Skeletal muscle satellite cell (primary cell): ENCODE data around the gene LILRA1.
"Not testable (repeated sequence)": the region's sequence is repeated elsewhere in the genome, so short reads cannot be mapped to it uniquely, and the experiment has no call there.

ENCODE experiments used
- H3K27me3 ChIP-seq: 2 replicates; pipeline ENCODE4 v1.7.0; 2013; ENCODE audit warnings: low read length; ENCODE audit not compliant: control insufficient read depth, insufficient read depth
- H3K36me3 ChIP-seq: 2 replicates; pipeline ENCODE4 v1.7.0; 2013; ENCODE audit warnings: mild to moderate bottlenecking, control low read depth, low read length; ENCODE audit not compliant: insufficient read depth
- H3K4me1 ChIP-seq: 2 replicates; pipeline ENCODE4 v1.7.0; 2013; ENCODE audit warnings: low read length; ENCODE audit not compliant: control insufficient read depth, insufficient read depth
- H3K4me2 ChIP-seq: 2 replicates; pipeline ENCODE4 v1.7.0; 2013; ENCODE audit warnings: mild to moderate bottlenecking, low read length
- H3K4me3 ChIP-seq: 2 replicates; pipeline ENCODE4 v1.7.0; 2013; ENCODE audit warnings: low read length
- H3K9ac ChIP-seq: 2 replicates; pipeline ENCODE4 v1.7.0; 2013; ENCODE audit warnings: mild to moderate bottlenecking, low read depth, low read length, moderate library complexity
- H3K9me3 ChIP-seq: replicated peaks from 2 replicates; pipeline ENCODE4 v1.7.0; 2013; ENCODE audit warnings: mild to moderate bottlenecking, control low read depth, low read length

LILRA1 gene

DNA sequence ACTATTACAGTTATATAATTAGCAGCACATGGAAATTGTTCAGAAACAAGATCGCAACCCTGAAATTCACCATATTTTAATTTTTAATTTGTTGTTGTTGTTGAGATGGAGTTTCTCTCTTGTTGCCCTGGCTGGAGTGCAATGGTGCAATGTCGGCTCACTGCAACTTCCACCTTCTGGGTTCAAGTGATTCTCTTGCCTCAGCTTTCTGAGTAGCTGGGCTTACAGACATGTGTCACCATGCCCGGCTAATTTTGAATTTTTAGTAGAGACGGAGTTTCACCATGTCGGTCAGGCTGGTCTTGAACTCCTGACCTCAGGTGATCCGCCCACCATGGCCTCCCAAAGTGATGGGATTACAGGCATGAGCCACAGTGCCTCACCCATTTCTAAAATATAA lies 30.2 kb upstream of the LILRA1 start:
- H3K9me3 ChIP-seq, H3K36me3 ChIP-seq, H3K4me1 ChIP-seq, H3K4me2 ChIP-seq, H3K4me3 ChIP-seq, H3K27me3 ChIP-seq, H3K9ac ChIP-seq: not testable (repeated sequence)

DNA sequence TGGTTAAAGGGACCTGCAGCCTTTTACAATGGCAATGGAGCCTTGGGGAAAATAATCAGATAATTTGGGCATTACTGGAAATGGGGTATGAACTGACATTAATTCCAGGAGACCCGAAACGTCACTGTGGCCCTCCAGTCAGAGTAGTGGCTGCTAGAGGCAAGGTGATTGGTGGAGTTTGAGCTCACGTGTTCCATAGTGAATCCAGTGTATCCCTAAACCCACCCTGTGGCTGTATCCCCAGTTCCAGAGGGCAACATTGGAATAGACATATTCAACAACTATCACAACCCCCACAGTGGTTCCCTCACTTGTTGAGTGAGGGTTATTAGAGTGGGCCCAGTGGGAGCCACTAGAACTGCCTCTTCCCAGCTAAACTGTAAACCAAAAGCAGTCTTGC lies 23.1 kb upstream of the LILRA1 start:
- Histone ChIP-seq H3K4me3 (no peak overlapping the region), H3K4me1 (no peaks in the 10 kb centered on the region), H3K4me2 (no peak overlapping the region), H3K9me3 (peaks cover 13% of the 10 kb centered on the region), H3K9ac (no peak overlapping the region), H3K27me3 (no peaks in the 10 kb centered on the region), H3K36me3 (no peaks in the 10 kb centered on the region)

DNA sequence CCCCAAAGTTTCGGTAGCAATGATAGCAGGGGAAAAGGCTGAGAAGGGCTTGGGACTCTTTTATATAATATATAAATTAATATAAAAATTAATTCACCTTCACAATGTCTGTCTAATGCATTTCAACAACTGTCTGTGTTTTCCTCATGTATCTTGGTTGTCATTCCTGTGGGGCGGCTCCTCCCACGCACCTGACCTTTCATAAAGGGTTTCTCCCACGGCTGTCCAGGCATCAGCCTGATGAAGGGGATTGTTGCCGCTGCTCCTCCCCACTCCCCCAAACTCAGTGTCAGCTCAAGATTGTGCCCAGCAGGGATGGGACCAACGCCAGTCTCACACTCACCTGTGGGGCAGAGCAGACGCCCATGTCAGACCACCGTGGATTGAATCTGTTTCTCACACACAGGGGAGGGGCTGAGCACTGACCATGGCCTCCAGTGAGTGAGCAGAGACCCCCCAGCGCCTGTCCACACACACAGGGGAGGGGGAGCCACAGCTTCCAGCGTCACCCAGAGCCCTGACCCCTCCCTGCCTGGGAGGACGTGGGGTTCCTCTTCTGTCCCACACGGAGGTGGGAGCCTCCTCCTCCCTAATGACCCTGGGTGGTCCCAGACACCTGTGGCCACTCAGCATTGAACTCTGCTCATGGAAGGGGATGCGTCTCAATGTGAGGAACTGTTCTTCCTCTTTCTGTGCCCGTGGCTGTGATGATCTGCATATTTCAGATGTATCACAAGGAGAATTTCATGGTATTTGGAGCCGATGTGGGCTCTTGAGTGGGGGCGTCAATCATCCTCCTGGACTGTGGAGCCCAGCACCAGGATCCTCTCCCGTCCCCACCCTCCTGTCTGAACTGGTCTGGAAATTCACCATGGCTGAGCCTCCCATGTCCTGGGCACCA lies 21.5 kb upstream of the LILRA1 start:
- not testable (repeated sequence) for H3K4me2 ChIP-seq, H3K4me3 ChIP-seq, H3K4me1 ChIP-seq, H3K27me3 ChIP-seq, H3K9ac ChIP-seq, H3K36me3 ChIP-seq, H3K9me3 ChIP-seq

DNA sequence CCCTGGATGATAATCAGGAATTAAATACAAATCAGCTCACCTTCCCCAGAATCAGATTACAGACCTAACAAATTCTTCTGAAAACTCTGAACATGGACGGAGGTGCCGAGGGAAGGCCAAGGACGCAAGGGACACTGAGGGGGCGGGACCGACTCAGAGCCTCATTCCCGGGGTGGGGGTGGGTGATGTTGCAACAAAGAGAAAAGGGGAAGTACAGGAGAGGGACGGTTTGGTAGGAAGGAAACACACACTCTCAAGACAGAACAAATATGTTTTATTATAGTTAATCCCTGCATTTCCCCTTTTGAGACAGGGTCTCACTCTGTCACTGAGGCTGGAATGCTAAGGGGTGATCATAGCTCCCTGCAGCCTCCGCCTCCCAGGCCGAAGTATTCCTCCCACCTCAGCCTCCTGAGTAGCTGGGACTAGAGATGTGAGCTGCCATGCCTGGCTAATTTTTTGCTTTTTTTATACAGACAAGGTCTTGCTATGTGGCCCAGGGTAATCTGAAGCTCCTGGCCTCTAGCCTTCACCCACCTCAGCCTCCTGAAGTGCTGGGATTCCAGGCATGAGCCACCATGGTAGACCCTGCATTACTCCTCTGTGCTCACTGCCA lies 20.6 kb upstream of the LILRA1 start:
- no peak overlapping the region for H3K9ac ChIP-seq
- H3K27me3 ChIP-seq, result no peaks in the 10 kb centered on the region
- no peaks in the 10 kb centered on the region for H3K36me3 ChIP-seq
- no peak overlapping the region for H3K4me2 ChIP-seq
- peaks cover 7% of the 10 kb centered on the region for H3K9me3 ChIP-seq
- H3K4me3 ChIP-seq, result no peak overlapping the region
- no peaks in the 10 kb centered on the region for H3K4me1 ChIP-seq

DNA sequence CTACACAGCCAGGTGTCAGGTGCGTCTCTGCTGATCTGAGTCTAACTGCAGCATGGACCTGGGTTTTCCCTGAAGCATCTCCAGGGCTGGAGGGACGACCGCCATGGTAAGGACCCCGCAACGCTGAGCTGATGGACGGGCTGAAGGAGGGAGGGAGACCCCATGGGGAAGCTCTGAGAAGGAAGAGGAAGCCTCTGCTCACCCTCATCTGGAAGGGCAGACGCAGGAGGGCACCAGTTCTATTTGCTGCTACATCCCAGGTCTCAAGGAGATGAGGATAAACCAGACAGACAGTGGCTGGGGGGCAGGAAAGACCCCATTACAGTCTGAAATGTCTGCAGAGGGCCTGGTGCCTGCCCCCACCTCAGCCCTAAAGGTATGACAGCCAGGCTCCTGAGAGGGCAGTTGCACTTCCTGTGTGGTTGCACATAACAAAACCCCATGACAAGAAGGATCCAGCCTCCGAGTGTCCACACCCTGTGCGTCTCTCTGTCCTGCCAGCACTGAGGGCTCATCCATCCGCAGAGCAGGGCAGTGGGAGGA lies 20.0 kb upstream of the LILRA1 start, which contains the start of gene LILRA2:
Gene LILRA2, plus strand, starts transcription at position 461 of the 543 bp plus-strand sequence. CDS start 89 bp downstream, outside the sequence.
- Histone ChIP-seq H3K9me3 (peaks cover 7% of the 10 kb centered on the region), H3K9ac (no peak within 1 kb of the TSS), H3K4me3 (no peak within 1 kb of the TSS), H3K36me3 (no peaks in the 10 kb centered on the region), H3K4me1 (no peaks in the 10 kb centered on the region), H3K4me2 (no peak within 1 kb of the TSS), H3K27me3 (no peaks in the 10 kb centered on the region)

DNA sequence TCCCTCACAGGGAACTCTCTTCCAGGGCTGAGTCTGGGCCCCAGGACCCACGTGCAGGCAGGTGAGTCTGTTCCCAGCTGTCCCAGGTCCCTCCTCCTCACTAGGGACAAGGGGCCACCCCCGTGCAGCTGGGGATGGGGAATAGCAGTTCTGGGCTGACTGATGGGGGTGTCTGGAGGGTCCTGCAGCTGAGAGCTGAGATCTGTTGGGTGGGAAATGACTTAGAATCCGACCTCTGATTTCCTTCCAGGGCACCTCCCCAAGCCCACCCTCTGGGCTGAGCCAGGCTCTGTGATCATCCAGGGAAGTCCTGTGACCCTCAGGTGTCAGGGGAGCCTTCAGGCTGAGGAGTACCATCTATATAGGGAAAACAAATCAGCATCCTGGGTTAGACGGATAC lies 19.4 kb upstream of the LILRA1 start:
- no peaks in the 10 kb centered on the region for H3K4me1 ChIP-seq
- no peak overlapping the region for H3K4me3 ChIP-seq
- H3K9me3 ChIP-seq, result peaks cover 7% of the 10 kb centered on the region

DNA sequence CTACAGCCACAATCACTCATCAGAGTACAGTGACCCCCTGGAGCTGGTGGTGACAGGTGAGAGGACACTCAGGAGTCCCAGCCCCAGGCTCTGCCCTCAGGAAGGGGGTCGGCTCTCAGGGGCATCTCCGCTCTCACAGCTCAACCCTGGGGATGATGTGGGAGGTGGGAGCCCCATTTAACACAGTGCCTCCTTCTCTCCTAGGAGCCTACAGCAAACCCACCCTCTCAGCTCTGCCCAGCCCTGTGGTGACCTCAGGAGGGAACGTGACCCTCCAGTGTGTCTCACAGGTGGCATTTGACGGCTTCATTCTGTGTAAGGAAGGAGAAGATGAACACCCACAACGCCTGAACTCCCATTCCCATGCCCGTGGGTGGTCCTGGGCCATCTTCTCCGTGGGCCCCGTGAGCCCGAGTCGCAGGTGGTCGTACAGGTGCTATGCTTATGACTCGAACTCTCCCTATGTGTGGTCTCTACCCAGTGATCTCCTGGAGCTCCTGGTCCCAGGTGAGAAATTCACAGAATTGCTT lies 18.8 kb upstream of the LILRA1 start:
- H3K9ac ChIP-seq, result no peak overlapping the region

More for the DNA sequence above, 19.4 kb upstream of the LILRA1 start:
- no peak overlapping the region for H3K4me2 ChIP-seq
- H3K27me3 ChIP-seq, result no peaks in the 10 kb centered on the region
- H3K9ac ChIP-seq, result no peak overlapping the region
- H3K36me3 ChIP-seq, result no peaks in the 10 kb centered on the region

DNA sequence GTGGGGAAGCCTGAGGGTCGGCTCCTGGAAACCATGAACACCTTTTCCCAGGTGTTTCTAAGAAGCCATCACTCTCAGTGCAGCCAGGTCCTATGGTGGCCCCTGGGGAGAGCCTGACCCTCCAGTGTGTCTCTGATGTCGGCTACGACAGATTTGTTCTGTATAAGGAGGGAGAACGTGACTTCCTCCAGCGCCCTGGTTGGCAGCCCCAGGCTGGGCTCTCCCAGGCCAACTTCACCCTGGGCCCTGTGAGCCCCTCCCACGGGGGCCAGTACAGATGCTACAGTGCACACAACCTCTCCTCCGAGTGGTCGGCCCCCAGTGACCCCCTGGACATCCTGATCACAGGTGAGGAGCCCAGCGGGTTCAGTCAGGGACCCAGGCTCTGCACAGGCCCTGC lies 18.2 kb upstream of the LILRA1 start:
- H3K4me3 ChIP-seq, H3K4me1 ChIP-seq, H3K9ac ChIP-seq, H3K36me3 ChIP-seq, H3K27me3 ChIP-seq, H3K4me2 ChIP-seq, H3K9me3 ChIP-seq: not testable (repeated sequence)

More for the DNA sequence above, 18.8 kb upstream of the LILRA1 start:
- Histone ChIP-seq H3K4me2 (no peak overlapping the region), H3K4me1 (no peaks in the 10 kb centered on the region), H3K36me3 (no peaks in the 10 kb centered on the region), H3K9me3 (peaks cover 7% of the 10 kb centered on the region), H3K4me3 (no peak overlapping the region), H3K27me3 (no peaks in the 10 kb centered on the region)

DNA sequence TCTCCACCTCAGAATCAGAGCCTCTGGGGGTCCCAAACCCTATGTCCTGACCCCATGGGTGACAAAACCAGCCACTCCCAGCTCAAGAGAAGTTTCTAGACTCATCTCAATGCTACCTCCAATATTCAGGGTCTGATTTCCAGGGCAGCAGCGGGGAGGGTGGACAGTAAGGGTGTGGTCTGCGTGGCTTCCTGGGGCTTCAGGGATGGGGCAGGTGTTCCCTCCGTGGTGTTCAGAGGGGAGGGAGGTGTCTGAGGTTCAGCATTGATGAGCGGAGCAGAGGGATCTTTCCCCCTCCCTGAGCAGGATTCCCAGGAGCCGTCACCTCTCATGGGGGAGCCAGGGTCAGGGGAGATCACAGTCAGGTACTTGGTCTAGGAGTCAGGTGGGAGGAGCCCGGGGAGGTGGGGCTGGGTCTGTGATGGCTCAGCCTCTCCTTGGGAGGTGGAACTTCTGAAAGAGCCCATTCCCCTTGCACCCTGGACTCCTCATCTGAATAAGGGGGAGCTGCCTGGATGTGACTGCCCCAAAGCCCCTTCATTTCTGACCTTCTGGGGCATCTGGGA lies 16.9 kb upstream of the LILRA1 start:
- Histone ChIP-seq H3K9ac (no peak overlapping the region), H3K4me1 (no peaks in the 10 kb centered on the region), H3K27me3 (no peaks in the 10 kb centered on the region), H3K4me3 (no peak overlapping the region), H3K36me3 (no peaks in the 10 kb centered on the region), H3K9me3 (peaks cover 7% of the 10 kb centered on the region), H3K4me2 (no peak overlapping the region)

DNA sequence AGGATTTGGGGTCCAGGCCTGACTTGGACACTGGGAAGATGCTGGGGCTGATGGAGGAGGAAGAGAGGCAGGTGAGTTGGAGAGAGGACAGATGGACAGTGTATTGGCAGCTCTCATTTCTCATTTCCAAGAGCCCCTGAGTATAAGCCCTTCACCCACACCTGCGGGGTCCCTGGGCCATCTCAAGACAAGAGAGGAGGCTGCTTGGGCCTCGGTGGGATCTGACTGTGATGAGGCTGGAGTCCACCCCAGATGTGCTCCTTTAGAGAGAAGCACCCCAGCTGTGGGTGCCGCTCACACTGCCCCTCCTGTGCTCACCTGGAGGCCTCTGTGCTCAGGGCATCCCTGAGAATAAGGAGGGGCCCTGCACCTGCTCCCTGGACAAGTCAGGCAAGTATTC lies 16.1 kb upstream of the LILRA1 start:
- no peak overlapping the region for H3K4me3 ChIP-seq
- H3K36me3 ChIP-seq, result no peaks in the 10 kb centered on the region
- H3K9me3 ChIP-seq, result peaks cover 7% of the 10 kb centered on the region
- H3K4me2 ChIP-seq, result no peak overlapping the region
- H3K4me1 ChIP-seq, result no peaks in the 10 kb centered on the region
- H3K9ac ChIP-seq, result no peak overlapping the region
- H3K27me3 ChIP-seq, result no peaks in the 10 kb centered on the region

DNA sequence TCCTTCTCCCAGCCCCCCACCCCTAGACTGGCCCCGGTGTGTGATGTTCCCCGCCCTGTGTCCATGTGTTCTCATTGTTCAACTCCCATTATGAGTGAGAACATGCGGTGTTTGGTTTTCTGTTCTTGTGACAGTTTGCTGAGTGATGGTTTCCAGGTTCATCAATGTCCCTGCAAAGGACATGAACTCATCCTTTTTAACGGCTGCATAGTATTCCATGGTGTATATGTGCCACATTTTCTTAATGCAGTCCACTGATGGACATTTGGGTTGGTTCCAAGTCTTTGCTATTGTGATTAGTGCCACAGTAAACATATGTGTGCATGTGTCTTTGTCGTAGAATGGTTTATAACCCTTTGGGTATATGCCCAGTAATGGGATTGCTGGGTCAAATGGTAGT lies 15.2 kb upstream of the LILRA1 start:
- H3K9me3 ChIP-seq, H3K4me3 ChIP-seq, H3K36me3 ChIP-seq, H3K4me1 ChIP-seq, H3K4me2 ChIP-seq, H3K27me3 ChIP-seq, H3K9ac ChIP-seq: not testable (repeated sequence)
